ENCODE data around the gene TBC1D8.

The TBC1D8 gene

DNA sequence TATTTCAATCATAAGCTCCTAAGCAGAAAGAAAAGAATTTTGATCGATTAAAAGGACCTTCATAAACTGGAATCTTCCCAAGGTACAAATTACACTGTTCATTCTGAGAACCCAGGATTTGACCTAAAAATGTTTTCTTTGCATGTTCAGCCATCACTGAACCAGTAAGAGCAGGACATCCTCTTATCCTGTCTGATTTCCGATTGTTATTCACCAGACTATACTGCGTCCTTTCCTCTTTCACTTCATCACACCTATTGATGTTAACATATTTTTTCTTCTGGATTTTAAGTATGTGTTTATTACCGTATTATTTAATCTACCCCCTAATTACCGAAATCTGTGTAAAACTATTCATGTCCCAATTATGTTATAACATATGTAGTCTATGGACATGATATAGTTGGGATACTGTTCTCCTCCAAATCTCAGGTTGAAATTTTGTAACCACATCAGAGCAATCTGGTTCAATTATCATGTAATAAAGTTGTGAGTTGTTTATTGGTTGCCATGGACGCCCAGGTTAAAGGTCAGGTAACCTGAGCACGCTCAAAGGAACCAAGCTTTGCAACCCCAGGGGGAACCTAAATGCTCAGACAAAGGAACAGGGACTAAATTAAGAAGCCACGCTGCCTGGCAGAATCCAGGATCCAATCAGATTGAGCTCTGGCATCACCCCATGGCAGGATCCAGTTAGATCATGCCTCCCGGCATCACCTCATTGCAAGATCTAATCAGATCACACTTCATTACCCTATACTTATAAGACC lies 11.6 kb upstream of the TBC1D8 start:
- TF ChIP-seq YY1 (IDR thresholded peaks at IDR 0.05; ENCODE audit: insufficient read depth, insufficient read length): no peak
- Histone ChIP-seq H3K9me3 (ENCODE audit: insufficient read depth, low read length) (peaks cover 14% of the 10 kb centered on the region; the same call in 1 of the 2 replicates), H3K4me1 (ENCODE audit: insufficient read depth, insufficient read length) (no peaks in the 10 kb centered on the region), H3K4me3 (ENCODE audit: insufficient read length, low read depth) (no peak overlapping the region), H3K9ac (ENCODE audit: insufficient read length, low read depth) (no peak overlapping the region), H3K27me3 (ENCODE audit: insufficient read depth, insufficient read length) (no peaks in the 10 kb centered on the region), H3K36me3 (ENCODE audit: insufficient read depth, insufficient read length, low read length) (no peaks in the 10 kb centered on the region)
- peak; percentile 69 for DNase-seq (ENCODE audit: low read depth, low spot score)

DNA sequence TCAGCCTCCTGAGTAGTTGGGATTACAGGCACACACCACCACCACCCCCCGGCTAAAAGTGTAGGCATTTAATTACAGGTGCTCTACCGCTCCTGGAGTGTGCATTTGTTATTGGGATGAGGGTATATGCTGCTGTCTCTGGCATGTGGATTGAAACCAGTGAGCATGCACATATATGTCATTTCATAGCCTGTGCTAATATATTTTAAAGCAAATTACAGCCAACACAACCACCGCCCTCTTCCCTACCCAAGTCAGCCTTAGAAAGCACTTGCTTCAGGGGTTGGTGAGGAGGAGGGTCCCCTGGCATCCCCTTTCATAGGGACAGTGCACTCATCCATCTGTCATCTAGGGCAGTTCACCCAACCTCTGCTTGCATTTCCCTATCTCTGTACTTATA lies 10.5 kb upstream of the TBC1D8 start:
- Histone ChIP-seq H3K36me3 (ENCODE audit: insufficient read depth, insufficient read length, low read length) (no peaks in the 10 kb centered on the region), H3K4me1 (ENCODE audit: insufficient read depth, insufficient read length) (no peaks in the 10 kb centered on the region), H3K27me3 (ENCODE audit: insufficient read depth, insufficient read length) (no peaks in the 10 kb centered on the region), H3K9me3 (ENCODE audit: insufficient read depth, low read length) (peaks cover 4% of the 10 kb centered on the region; the same call in 1 of the 2 replicates), H3K9ac (ENCODE audit: insufficient read length, low read depth) (no peak overlapping the region), H3K4me3 (ENCODE audit: insufficient read length, low read depth) (no peak overlapping the region)
- TF ChIP-seq SUZ12 (IDR thresholded peaks at IDR 0.05; ENCODE audit: extremely low read depth, insufficient read depth, insufficient read length): no peak
- DNase-seq (ENCODE audit: low read depth, low spot score): no peak

DNA sequence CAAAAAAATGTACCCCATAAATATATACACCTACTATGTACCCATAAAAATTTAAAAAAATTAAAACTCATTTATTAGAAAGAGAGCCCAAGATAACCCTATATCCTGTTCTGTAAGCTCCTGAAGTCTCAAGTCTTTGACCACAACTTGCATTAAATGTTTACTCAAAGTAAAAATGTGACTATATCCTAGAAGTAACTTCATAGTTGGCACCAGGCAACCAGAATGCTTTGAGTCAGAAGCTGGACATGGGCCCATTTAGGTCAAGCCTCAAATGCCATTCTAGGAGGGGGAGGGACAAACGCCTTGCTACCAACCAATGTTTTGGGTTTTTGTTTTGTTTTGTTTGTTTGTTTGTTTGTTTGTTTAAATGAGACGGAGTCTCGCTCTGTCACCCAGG lies 9.3 kb upstream of the TBC1D8 start:
- no peak for DNase-seq (ENCODE audit: low read depth, low spot score)
- H3K9ac ChIP-seq (ENCODE audit: insufficient read length, low read depth): no peak overlapping the region

DNA sequence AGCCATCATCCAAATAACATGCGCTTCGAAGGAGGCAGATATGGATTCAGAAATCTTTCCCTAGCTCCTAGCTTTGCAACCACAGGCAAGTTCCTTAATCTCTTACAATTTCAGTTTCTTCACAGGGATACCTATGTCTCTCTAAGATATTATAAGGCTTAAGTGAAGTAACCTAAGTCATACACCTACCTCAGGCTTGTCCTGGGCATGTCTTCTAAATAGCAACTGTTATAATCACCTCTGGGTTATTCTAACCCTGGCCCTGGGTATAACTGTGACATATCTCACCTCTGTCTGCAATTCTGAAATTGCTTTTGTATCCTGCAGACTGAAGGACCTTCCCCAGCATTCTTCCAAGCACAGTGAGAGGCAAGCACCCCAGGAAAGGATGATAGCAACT lies 8.3 kb upstream of the TBC1D8 start:
- Histone ChIP-seq H3K27me3 (ENCODE audit: insufficient read depth, insufficient read length) (peaks cover 3% of the 10 kb centered on the region), H3K4me1 (ENCODE audit: insufficient read depth, insufficient read length) (no peaks in the 10 kb centered on the region), H3K9ac (ENCODE audit: insufficient read length, low read depth) (no peak overlapping the region), H3K9me3 (ENCODE audit: insufficient read depth, low read length) (peaks cover 4% of the 10 kb centered on the region; the same call in 1 of the 2 replicates), H3K36me3 (ENCODE audit: insufficient read depth, insufficient read length, low read length) (no peaks in the 10 kb centered on the region), H3K4me3 (ENCODE audit: insufficient read length, low read depth) (no peak overlapping the region)
- no peak for TF ChIP-seq SUZ12 (IDR thresholded peaks at IDR 0.05; ENCODE audit: extremely low read depth, insufficient read depth, insufficient read length)
- TF ChIP-seq YY1 (IDR thresholded peaks at IDR 0.05; ENCODE audit: insufficient read depth, insufficient read length): no peak
- no peak for TF ChIP-seq ZNF274 (IDR thresholded peaks at IDR 0.05; ENCODE audit: low read depth, low read length)
- no peak for DNase-seq (ENCODE audit: low read depth, low spot score)

More for the DNA sequence above, 9.3 kb upstream of the TBC1D8 start:
- Histone ChIP-seq H3K4me3 (ENCODE audit: insufficient read length, low read depth) (no peak overlapping the region), H3K36me3 (ENCODE audit: insufficient read depth, insufficient read length, low read length) (no peaks in the 10 kb centered on the region), H3K27me3 (ENCODE audit: insufficient read depth, insufficient read length) (no peaks in the 10 kb centered on the region), H3K9me3 (ENCODE audit: insufficient read depth, low read length) (peaks cover 4% of the 10 kb centered on the region; the same call in 1 of the 2 replicates), H3K4me1 (ENCODE audit: insufficient read depth, insufficient read length) (no peaks in the 10 kb centered on the region)
- TF ChIP-seq SUZ12 (IDR thresholded peaks at IDR 0.05; ENCODE audit: extremely low read depth, insufficient read depth, insufficient read length) (no peak), YY1 (IDR thresholded peaks at IDR 0.05; ENCODE audit: insufficient read depth, insufficient read length) (no peak)

DNA sequence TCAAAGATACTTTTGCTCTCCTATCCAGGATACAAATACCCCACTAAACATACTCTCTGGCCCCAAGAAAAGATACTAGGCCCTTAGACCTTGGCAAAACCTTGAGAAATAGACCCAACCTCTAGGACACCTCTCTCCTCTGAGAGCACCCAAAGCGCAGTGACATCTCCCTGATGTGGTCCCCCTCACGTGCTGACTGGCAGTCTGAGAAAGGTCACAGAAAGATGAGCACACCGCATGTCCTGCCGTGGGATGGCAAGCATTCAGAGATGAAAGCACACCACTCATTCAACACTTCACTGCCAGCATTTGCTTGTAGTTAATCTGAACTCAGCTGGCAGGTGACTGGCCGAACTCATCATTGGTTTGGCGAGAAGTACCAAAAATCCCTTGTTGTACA lies 6.1 kb upstream of the TBC1D8 start:
- TF ChIP-seq ZNF274 (IDR thresholded peaks at IDR 0.05; ENCODE audit: low read depth, low read length): no peak
- TF ChIP-seq YY1 (IDR thresholded peaks at IDR 0.05; ENCODE audit: insufficient read depth, insufficient read length): no peak
- TF ChIP-seq SUZ12 (IDR thresholded peaks at IDR 0.05; ENCODE audit: extremely low read depth, insufficient read depth, insufficient read length): no peak
- H3K4me3 ChIP-seq (ENCODE audit: insufficient read length, low read depth): no peak overlapping the region
- H3K4me1 ChIP-seq (ENCODE audit: insufficient read depth, insufficient read length): no peaks in the 10 kb centered on the region
- H3K27me3 ChIP-seq (ENCODE audit: insufficient read depth, insufficient read length): peaks cover 8% of the 10 kb centered on the region
- H3K9me3 ChIP-seq (ENCODE audit: insufficient read depth, low read length): no peaks in the 10 kb centered on the region
- no peaks in the 10 kb centered on the region for H3K36me3 ChIP-seq (ENCODE audit: insufficient read depth, insufficient read length, low read length)
- DNase-seq (ENCODE audit: low read depth, low spot score): no peak
- H3K9ac ChIP-seq (ENCODE audit: insufficient read length, low read depth): no peak overlapping the region

DNA sequence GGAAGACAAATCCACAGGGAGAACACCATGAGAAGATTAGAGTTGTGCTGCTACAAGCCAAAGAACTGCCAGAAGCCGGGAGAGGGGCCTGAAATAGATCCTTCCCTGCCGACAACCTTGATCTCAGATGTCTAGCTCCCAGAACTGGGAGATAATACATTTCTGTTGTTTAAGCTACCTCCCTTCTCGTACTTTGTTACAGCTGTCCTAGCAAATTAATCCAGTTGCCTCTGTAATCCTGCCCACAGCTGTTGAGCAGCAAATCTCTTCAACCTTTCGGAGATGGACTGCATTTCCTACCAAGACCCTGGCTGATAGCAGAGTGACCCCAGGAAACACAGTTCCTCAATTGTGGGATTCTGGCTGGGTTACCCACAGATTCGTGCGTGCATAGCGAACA lies 2.6 kb upstream of the TBC1D8 start:
- no peak overlapping the region for H3K4me3 ChIP-seq (ENCODE audit: insufficient read length, low read depth)
- H3K27me3 ChIP-seq (ENCODE audit: insufficient read depth, insufficient read length): peaks cover 8% of the 10 kb centered on the region
- no peaks in the 10 kb centered on the region for H3K9me3 ChIP-seq (ENCODE audit: insufficient read depth, low read length)
- no peak for DNase-seq (ENCODE audit: low read depth, low spot score)
- H3K4me1 ChIP-seq (ENCODE audit: insufficient read depth, insufficient read length): peaks cover 4% of the 10 kb centered on the region
- H3K9ac ChIP-seq (ENCODE audit: insufficient read length, low read depth): no peak overlapping the region
- TF ChIP-seq ZNF274 (IDR thresholded peaks at IDR 0.05; ENCODE audit: low read depth, low read length): no peak
- TF ChIP-seq SUZ12 (IDR thresholded peaks at IDR 0.05; ENCODE audit: extremely low read depth, insufficient read depth, insufficient read length): no peak
- TF ChIP-seq YY1 (IDR thresholded peaks at IDR 0.05; ENCODE audit: insufficient read depth, insufficient read length): no peak
- no peaks in the 10 kb centered on the region for H3K36me3 ChIP-seq (ENCODE audit: insufficient read depth, insufficient read length, low read length)

DNA sequence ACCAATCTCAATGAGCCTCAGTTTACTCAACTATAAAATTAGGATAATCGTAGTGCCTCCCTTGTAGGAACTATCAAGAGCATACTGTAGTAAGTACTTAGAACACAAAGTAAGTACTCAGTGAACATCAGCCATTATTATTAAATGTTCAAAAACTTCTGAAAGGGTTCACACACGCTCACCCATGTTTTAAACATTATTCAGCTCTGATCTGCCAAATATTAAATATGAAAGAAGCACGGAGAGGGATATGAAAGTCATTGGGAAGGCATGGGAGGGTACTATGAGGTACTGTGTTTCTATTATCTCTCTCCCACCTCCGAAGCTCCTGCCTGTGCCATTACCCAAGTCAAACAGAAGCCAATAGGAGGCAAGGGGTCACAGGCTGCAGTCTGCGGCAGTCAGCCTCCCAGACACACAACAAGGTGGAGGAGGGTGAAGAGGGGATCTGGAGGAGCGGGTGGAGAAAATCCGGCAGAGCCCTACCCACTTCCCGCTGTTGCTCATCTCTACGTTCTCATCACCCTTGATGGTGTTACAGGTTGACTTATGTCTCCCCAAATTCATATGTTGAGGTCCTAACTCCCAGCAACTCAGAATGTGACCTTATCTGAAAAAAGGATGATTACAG lies 2.0 kb upstream of the TBC1D8 start:
- no peak overlapping the region for H3K4me3 ChIP-seq (ENCODE audit: insufficient read length, low read depth)

More for the DNA sequence above, 2.0 kb upstream of the TBC1D8 start:
- DNase-seq (ENCODE audit: low read depth, low spot score): no peak
- H3K36me3 ChIP-seq (ENCODE audit: insufficient read depth, insufficient read length, low read length): no peaks in the 10 kb centered on the region
- H3K27me3 ChIP-seq (ENCODE audit: insufficient read depth, insufficient read length): peaks cover 8% of the 10 kb centered on the region
- no peak overlapping the region for H3K9ac ChIP-seq (ENCODE audit: insufficient read length, low read depth)
- H3K9me3 ChIP-seq (ENCODE audit: insufficient read depth, low read length): no peaks in the 10 kb centered on the region
- H3K4me1 ChIP-seq (ENCODE audit: insufficient read depth, insufficient read length): peaks cover 4% of the 10 kb centered on the region
- TF ChIP-seq SUZ12 (IDR thresholded peaks at IDR 0.05; ENCODE audit: extremely low read depth, insufficient read depth, insufficient read length) (no peak), ZNF274 (IDR thresholded peaks at IDR 0.05; ENCODE audit: low read depth, low read length) (no peak), YY1 (IDR thresholded peaks at IDR 0.05; ENCODE audit: insufficient read depth, insufficient read length) (no peak)

All from NT2/D1 (cell line).